ENCODE data around the gene PML. TPM values are rescaled to one million over a fixed set of nuclear protein-coding genes. Genes with fewer than 3 reads are reported as not detected.

The PML gene
- total RNA-seq, 1 experiment from 2014 or later, result 24.6 TPM

GRCh38 chr15:74019734-74020133 lies 25.2 kb downstream of the PML start:
- no peak overlapping the region for H3K4me3 Mint-ChIP-seq
- TF ChIP-seq CTCF (conservative IDR thresholded peaks at IDR 0.05), result no peak

More at GRCh38 chr15:74019734-74020133, 25.2 kb downstream of the PML start:
- no peak overlapping the region for H2BK15ac ChIP-seq (ENCODE audit: low read depth, low read length)
- no peak overlapping the region for H3K4me2 ChIP-seq (ENCODE audit: insufficient read depth, insufficient read length, low read length)
- no peak overlapping the region for H3K56ac ChIP-seq (ENCODE audit: insufficient read length, low read depth, low read length)
- DNase-seq, result no peak
- no peaks in the 10 kb centered on the region for H3K79me1 ChIP-seq (ENCODE audit: insufficient read depth, low read depth, low read length, poor library complexity, severe bottlenecking)
- H2AK5ac ChIP-seq (ENCODE audit: insufficient read length, low read length), result no peak overlapping the region
- no peak overlapping the region for H2BK120ac ChIP-seq (ENCODE audit: low read depth, low read length, poor library complexity, severe bottlenecking)
- Mint-ChIP-seq H3K9me3 (no peaks in the 10 kb centered on the region), H3K27ac (no peak overlapping the region), H3K36me3 (ENCODE audit: insufficient read depth in 1 of 3, low read depth in 3 of 3) (peaks cover 10 to 20% (median 15%) of the 10 kb centered on the region in 3 experiments; a peak in 6 of 7 replicates), H3K27me3 (ENCODE audit: low read depth) (no peaks in the 10 kb centered on the region), H3K4me1 (no peaks in the 10 kb centered on the region)
- H2BK5ac ChIP-seq (ENCODE audit: insufficient read length, low read length), result no peak overlapping the region
- H3K4me1 ChIP-seq (ENCODE audit: insufficient read depth, low read length), result no peaks in the 10 kb centered on the region
- H2BK12ac ChIP-seq (ENCODE audit: insufficient read length, low read depth, low read length), result no peak overlapping the region
- no peak overlapping the region for H3K4ac ChIP-seq (ENCODE audit: low read depth, low read length)
- no peak overlapping the region for H3K23ac ChIP-seq (ENCODE audit: insufficient read length, low read depth, low read length)
- H4K20me1 ChIP-seq (ENCODE audit: control insufficient read depth, insufficient read depth, insufficient read length), result no peaks in the 10 kb centered on the region
- H3K9me3 ChIP-seq (ENCODE audit: control insufficient read depth, low read depth, low read length), result no peaks in the 10 kb centered on the region
- WGBS (ENCODE audit: extremely low coverage, insufficient read length, low lambda C conversion rate), result no CpG with 5 or more reads among the region's 2 CpGs
- no peaks in the 10 kb centered on the region for H3K79me2 ChIP-seq (ENCODE audit: insufficient read depth, low read length)
- H4K91ac ChIP-seq (ENCODE audit: insufficient read length, low read depth, low read length), result no peak overlapping the region
- no peak overlapping the region for H2BK20ac ChIP-seq (ENCODE audit: low read depth, low read length, poor library complexity, severe bottlenecking)
- no peak overlapping the region for H3T11ph ChIP-seq (ENCODE audit: low read length)
- H3K23me2 ChIP-seq (ENCODE audit: insufficient read length, low read depth, low read length, poor library complexity, severe bottlenecking), result no peaks in the 10 kb centered on the region
- H3K9ac ChIP-seq (ENCODE audit: extremely low read depth, insufficient read length, low read length), result no peak overlapping the region
- no peak overlapping the region for H2AFZ ChIP-seq (ENCODE audit: low read length)
- H4K5ac ChIP-seq (ENCODE audit: insufficient read length, low read depth, low read length), result no peak overlapping the region
- H4K8ac ChIP-seq (replicated peaks; ENCODE audit: insufficient read length, low read depth, low read length), result no peak overlapping the region
- H3K27ac ChIP-seq (ENCODE audit: insufficient read length, low read depth, low read length), result no peak overlapping the region
- H3K27me3 ChIP-seq (ENCODE audit: insufficient read depth, low read length), result no peaks in the 10 kb centered on the region
- H3K14ac ChIP-seq (ENCODE audit: insufficient read depth, low read length), result no peak overlapping the region
- H3K18ac ChIP-seq (ENCODE audit: insufficient read length, low read depth, low read length), result no peak overlapping the region

Data from H9 (cell line).